GM19452 (cell line): ENCODE results near the gene CCDC8.
"Not testable (repeated sequence)": the region's sequence is repeated elsewhere in the genome, so short reads cannot be mapped to it uniquely, and the experiment has no call there.

Experiments
- ATAC-seq: cut with Tn5 transposase; IDR thresholded peaks from one replicate; pipeline ENCODE4 v1.9.1; 2021; ENCODE audit not compliant: unreplicated experiment

The CCDC8 gene

GRCh38 chr19:46383171-46383815, 30.1 kb downstream of the CCDC8 start:
- ATAC-seq, result no peak

DNA sequence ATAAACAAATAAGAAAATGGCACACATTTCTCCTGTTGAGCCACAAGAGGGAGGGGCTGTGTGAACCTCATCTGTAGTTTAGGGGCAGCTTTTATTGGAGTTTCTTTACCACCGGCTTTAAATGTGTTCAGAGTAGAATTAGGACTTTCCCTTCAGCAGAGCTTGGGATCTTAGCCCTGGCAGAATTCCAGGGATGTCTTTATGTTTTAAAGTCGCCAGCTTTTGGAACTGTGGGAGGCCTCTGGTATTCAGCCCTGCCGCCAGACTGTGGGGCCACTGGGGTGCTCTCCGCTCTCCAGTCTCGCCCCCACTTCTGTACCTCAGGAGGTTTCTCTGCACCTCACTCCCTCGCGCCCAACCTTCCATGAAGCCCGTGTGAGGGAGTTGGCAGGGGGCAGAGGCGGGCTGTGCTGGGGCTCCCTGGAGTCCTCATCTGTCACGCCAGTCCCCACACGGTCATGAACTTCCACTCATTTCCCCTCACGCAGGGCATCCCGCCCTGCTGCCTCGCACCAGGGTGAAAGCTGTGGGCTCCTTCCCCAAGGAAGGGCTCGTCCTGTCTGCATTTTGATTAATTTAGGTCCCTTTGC, 31.5 kb downstream of the CCDC8 start:
- no peak for ATAC-seq

- ATAC-seq, result no peak
Observed at GRCh38 chr19:46381346-46381745, 32.0 kb downstream of the CCDC8 start.

- no peak for ATAC-seq
Observed at GRCh38 chr19:46380690-46381089, 32.7 kb downstream of the CCDC8 start.

DNA sequence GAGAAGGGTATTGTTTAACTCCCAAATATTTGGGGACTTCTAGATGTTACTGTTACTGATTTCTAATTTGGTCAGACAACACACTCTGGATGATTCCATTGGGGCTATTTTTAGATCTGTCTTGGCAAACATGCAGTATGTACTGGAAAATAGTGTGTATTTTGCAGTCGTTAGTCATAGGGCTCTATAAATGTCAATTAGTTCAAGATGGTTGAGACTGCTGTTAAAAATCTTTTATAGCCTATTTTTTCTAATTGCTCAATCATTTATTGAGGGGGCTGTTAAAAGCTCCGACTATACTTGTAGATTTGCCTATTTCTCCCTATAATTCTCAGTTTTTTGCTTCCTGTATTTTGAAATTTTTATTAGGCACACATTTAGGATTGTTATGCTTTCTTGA, 35.1 kb downstream of the CCDC8 start:
- no peak for ATAC-seq

DNA sequence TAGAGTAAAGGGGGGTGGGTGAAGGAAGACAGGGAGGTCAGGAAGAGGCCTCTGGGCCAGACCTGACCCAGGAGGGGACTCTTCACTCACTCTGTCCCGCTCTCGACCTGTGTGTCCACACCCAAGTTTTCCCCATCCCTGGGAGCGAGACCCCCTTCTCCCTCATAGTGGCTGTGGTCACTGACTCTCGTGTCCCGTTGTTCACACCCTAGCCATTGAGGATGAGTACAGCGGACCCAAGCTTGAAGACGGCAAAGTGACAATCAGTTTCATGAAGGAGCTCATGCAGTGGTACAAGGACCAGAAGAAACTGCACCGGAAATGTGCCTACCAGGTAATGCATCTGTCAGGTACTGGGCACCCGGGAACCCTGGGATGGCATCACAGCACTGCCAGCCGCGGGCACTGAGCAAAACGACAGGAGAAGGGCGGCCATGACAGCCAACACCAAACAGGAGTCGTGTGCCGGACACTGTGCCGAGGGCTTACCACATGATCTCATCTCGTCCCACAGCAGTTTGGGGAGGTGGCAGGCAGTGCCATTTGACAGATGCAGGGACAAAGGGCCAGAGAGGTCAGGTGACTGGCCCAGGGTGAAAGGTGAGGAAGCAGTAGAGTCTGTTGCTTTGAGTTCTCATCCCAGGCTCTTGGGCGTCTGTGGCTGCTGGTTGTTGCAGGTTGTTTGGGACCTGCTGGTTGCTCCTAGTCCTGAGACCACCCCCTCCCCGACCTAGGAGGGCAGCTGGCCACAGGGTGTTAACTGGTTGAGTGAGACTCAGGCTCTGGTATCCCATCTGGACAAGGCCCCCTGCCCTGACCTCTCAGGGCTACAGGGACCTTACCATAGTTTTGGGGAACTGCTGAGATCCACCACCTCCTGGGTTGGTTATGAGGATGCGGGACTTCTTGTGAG, 36.9 kb downstream of the CCDC8 start:
- ATAC-seq, result no peak

DNA sequence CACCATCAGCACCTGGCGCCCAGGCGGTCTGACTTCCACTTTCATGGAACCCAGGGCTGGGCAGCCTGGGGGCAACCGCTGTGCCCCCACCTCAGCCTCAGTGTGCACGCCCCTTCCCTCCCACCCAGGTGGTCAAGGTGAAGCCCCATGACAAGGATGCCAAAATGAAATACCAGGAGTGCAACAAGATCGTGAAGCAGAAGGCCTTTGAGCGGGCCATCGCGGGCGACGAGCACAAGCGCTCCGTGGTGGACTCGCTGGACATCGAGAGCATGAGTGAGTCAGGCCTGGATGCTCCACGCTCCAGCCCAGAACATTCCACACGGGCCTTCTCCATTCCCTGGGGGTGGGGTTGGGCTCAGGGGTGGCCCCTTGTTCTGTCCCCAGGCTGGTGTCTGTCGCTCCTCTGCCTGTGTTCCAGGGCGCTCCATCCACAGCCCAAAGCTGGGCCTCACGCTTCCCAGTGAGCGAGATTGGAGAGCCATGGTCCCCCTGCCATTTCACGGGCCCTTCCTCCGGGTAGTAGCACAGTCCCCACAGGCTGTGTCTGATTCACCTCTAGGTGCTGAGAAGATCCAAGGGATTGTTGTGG, 37.8 kb downstream of the CCDC8 start:
- not testable (repeated sequence) for ATAC-seq

DNA sequence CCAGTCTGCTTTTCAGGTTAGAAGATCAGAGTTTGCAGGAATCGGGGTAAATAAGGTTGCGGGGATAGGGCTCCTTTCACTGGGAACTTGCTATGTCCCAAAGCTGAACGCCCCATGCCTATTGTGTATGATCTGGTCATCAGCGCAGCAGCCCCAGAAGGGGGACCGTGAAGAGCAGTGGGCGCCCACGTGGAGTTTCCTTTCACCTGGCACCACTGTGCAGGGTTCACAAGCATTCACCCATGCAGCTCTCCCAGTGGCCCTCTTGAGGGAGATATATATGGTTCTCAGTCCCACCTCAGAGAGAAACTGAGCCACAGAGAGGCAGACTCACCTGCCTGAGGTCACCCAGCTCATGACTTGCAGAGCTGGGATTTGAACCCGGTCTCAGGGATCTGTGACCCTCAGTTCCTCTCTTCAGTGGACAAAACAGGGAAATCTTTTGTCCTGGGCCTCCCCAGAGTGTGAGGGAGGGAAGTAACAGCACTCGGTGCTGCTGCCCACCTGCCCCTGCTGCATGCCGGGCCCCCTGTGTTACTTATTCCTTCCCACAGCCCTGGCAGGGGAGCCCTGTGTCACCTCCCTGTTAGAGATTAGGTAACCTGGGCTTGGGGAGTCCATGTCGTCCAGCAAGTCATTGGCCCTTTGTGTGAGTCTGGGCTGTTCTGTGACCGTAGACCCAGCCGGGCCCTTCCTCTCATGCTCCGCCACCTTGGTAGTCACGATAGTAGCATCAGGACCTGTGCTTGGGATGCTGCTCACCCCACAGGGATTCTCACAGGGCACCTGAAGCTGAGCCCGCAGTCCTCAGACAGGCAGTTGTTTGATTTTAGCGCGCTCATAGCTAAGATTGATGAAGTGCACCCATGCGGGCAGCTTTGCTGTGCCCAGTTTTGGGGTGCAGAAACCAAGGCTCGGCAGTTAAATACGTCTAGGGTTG, 38.6 kb downstream of the CCDC8 start:
- ATAC-seq, result no peak

DNA sequence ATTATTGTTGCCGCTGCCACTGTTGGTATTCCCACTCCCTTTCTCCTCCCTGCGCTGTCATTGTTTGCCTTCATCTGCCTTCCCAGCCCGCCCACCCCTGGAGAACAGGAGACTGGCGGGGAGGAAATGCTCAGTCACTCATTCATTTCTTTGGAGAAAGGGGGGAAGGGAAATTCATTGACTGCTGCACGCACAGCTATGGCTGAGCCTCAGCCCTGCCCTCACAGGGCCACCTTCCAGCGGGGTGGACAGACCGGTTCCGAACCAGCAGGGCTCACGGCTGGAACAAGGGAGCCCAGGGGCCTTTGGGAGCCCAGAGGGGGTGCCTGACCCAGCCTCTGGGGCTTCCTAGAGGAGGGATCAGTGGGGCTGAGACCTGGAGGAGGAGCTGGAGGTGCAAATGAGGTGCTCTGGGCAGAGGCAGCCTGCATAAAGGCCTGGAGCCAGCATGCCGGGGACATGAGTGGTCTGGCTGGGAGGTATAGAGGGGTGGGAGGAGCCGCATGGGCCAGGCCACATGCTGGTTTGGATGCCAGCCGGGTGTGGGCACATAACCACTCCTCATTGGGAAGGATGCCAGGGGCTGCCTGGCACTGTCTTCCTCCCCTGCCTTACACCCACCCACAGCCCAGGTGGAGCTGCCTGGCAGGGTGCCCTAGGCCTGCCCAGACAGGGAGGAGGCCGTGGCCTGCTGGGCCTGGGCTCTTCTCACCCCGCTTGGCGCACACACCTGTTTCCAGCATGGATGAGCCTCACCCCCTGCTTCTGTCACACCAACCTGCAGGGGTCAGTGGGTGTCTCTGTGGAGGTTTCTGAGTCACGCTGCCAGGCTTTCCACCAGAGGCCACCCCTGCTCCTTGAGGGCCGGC, 39.6 kb downstream of the CCDC8 start:
- no peak for ATAC-seq

DNA sequence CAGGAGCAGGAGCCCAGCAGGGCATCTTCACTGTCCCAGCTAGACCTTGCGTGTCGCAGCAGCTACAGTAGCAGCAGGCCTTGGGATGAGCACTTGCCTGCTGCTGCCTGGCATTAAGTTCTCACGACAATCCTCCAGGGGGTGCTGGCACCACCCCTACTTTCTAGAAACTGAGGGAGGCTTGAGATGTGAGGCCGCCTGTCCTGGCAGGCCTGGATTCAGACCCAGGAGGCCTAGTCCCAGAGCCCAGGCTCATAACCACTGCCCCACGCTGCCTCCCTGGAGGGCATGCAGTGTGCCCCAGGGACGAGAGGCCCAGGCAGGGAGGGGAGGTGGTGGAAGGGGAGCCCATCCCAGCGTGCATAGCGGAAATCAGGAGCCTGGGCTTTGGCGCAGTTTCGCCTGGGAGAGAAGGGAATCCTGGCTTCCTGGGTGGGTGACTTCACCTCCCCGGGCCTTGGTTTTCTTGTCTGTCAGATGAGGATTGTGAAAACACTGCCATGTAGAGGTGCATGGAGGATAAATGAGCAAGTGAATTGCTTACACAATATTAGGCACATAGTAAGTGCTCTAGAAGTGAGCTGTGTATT, 40.4 kb downstream of the CCDC8 start:
- no peak for ATAC-seq

- ATAC-seq, result no peak
Observed at GRCh38 chr19:46371371-46371901, 41.9 kb downstream of the CCDC8 start.

GRCh38 chr19:46369817-46370216, 43.5 kb downstream of the CCDC8 start:
- ATAC-seq, result no peak

DNA sequence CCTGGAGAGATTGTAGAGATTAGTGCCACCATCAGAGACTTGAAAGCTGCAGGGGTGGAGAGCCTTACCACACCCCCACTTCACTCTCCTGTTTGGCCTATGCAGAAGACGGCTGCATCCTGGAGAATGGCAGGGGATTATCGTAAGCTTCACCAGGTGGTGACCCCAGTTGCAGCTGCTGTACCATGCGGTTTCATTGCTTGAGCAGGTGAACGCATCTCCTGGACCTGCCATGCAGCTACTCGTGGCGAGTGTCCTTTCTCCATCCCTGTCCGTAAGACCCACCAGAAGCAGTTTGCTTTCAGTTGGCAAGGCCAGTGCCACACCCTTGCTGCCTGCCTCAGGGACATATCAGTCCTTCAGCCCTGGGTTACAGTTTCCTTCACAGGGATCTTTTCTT, 45.2 kb downstream of the CCDC8 start:
- ATAC-seq, result no peak

GRCh38 chr19:46367426-46367825, 45.9 kb downstream of the CCDC8 start:
- no peak for ATAC-seq

- no peak for ATAC-seq
Observed at GRCh38 chr19:46366620-46367292, 46.6 kb downstream of the CCDC8 start.

DNA sequence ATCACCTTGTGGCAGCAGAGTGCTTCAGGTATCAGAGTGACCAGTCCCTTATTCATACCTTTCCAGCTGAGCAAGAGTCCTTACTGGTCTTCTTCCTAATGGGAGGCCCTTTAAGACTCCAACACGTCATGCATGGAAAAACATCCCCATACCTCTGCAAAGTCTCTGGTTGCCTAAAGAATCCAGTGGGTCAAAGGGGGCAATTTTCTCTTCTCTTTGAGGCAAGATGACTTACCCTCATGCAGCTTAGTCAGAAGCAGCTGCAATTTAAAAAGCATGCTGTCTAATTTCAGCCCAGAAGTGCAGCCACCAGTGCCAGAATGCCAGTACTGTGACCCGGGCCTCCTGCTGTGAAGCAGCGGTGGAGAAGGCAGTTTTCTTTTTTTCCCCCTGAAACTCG, 47.8 kb downstream of the CCDC8 start:
- no peak for ATAC-seq

- ATAC-seq, result no peak
Observed at GRCh38 chr19:46364359-46364758, 49.0 kb downstream of the CCDC8 start.

DNA sequence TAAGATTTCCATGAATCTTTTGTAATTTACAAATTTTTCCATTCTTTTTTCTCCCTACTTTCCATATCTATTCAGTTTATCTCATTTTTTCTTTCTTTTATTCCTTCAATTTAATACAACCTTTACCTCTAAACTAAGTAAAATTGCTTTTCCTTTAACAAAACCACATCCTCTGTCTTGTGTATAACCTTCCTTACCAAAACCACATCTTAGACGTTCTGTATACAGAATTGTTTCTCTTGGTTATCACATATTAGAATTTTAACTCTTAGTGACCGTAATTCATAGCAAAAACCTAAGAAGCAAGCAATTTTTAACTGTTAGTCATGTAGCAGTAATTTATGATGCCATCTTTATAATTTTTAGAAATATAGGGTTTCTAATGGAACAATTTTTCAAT, 51.4 kb downstream of the CCDC8 start:
- no peak for ATAC-seq
